ENCODE measurements around the gene RNPS1. TPM values are rescaled to one million over a fixed set of nuclear protein-coding genes. Genes with fewer than 3 reads are reported as not detected.
A peak's percentile ranks its signal among the peaks of the same experiment; 100 is the strongest.

The RNPS1 gene
- total and polyA plus RNA-seq, 9 of the 15 experiments (the other 6 are each of a cell fraction or from before 2014, with no cell fraction given), result 44.9 to 338 (median 202) TPM

DNA sequence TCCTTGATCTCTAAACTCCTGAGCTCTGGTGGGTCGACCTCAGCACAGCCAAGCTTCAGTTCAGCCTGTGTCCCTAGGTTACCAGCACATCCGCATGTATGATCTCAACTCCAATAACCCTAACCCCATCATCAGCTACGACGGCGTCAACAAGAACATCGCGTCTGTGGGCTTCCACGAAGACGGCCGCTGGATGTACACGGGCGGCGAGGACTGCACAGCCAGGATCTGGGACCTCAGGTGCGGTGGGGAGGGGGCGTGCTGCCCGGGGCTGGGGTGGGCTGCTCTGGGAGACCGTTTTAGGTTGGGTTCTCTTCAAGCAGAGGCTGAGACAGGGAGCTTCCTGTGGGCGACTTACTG, 61.5 kb downstream of the RNPS1 start:
- Histone ChIP-seq H3K9me1 (ENCODE audit: control insufficient read depth, insufficient read depth, low read length) (no peaks in the 10 kb centered on the region), H2AFZ (ENCODE audit: low read depth, low read length) (no peak overlapping the region), H3K36me3 (ENCODE audit: control insufficient read depth, insufficient read depth, low read length) (peaks cover 39% of the 10 kb centered on the region; the same call in 1 of the 3 replicates), H3K27ac (ENCODE audit: extremely low read depth, low read depth, low read length) (peak overlapping the region; percentile 93; the same call in 2 of the 3 replicates), H3K9me3 (replicated peaks; ENCODE audit: control insufficient read depth, insufficient read depth, low read depth, low read length) (no peaks in the 10 kb centered on the region), H4K20me1 (replicated peaks; ENCODE audit: control insufficient read depth, insufficient read depth, low read length) (peaks cover 8% of the 10 kb centered on the region), H3K4me2 (ENCODE audit: insufficient read depth, low read length) (peak overlapping the region; percentile 92), H3K9ac (ENCODE audit: insufficient read depth in 1 of 2, low read depth in 2 of 2, low read length in 2 of 2) (peak overlapping the region; percentile 92 to 96), H3K27me3 (ENCODE audit: control insufficient read depth in 2 of 2, insufficient read depth in 2 of 2, low read length in 2 of 2) (no peaks in the 10 kb centered on the region), H3K79me2 (ENCODE audit: control insufficient read depth, insufficient read depth, low read length) (peaks cover 44% of the 10 kb centered on the region), H3K4me3 (peak overlapping the region; percentile 84), H3K4me1 (replicated peaks in 1 of 2; ENCODE audit: control insufficient read depth in 2 of 2, insufficient read depth in 2 of 2, low read length in 2 of 2) (peaks cover 22 to 72% of the 10 kb centered on the region in 2 experiments)
- CTCF ChIA-PET (ENCODE audit: low intra/inter-chr PET ratio), result no interaction called here
- ATAC-seq (no peak), DNase-seq (ENCODE audit: extremely low read depth in 1 of 4, low spot score in 3 of 4) (no peak), FAIRE-seq (no peak)
- no TSS peak for BruUV-seq (replicated peaks)
- intact Hi-C loops (cut with micrococcal nuclease), result no loop called here
- no peak for TF ChIP-seq ARNT (IDR thresholded peaks at IDR 0.05)
- TF ChIP-seq SMARCA4 (IDR thresholded peaks at IDR 0.05), result no peak
- TF ChIP-seq, protein P1, sequence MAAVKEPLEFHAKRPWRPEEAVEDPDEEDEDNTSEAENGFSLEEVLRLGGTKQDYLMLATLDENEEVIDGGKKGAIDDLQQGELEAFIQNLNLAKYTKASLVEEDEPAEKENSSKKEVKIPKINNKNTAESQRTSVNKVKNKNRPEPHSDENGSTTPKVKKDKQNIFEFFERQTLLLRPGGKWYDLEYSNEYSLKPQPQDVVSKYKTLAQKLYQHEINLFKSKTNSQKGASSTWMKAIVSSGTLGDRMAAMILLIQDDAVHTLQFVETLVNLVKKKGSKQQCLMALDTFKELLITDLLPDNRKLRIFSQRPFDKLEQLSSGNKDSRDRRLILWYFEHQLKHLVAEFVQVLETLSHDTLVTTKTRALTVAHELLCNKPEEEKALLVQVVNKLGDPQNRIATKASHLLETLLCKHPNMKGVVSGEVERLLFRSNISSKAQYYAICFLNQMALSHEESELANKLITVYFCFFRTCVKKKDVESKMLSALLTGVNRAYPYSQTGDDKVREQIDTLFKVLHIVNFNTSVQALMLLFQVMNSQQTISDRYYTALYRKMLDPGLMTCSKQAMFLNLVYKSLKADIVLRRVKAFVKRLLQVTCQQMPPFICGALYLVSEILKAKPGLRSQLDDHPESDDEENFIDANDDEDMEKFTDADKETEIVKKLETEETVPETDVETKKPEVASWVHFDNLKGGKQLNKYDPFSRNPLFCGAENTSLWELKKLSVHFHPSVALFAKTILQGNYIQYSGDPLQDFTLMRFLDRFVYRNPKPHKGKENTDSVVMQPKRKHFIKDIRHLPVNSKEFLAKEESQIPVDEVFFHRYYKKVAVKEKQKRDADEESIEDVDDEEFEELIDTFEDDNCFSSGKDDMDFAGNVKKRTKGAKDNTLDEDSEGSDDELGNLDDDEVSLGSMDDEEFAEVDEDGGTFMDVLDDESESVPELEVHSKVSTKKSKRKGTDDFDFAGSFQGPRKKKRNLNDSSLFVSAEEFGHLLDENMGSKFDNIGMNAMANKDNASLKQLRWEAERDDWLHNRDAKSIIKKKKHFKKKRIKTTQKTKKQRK (IDR thresholded peaks at IDR 0.05; ENCODE audit: borderline replicate concordance, low read depth, low read length), result no peak
- WGBS (ENCODE audit: insufficient coverage, low coverage, missing lambda C conversion rate), result 41% methylated on average over 11 of the region's 18 CpGs
- in situ Hi-C loops (cut with MboI), result no loop called here
- POLR2A ChIA-PET, result interaction anchor here (0.9 to 1.4 kb wide), 6 partner anchors 8 to 51 kb away, joined by 3 to 7 read pairs (median 6); partner anchors contain the start of genes ECI1, PGP and TRAF7

All from K562 (cell line).